ENCODE results near the gene IFNL2.
"Not testable (repeated sequence)": the region's sequence is repeated elsewhere in the genome, so short reads cannot be mapped to it uniquely, and the experiment has no call there.

The IFNL2 gene

GRCh38 chr19:39307822-39308530, 39.8 kb downstream of the IFNL2 start:
- Histone ChIP-seq H3K36me3 (replicated peaks; ENCODE audit: low read depth, low read length) (peaks cover 19% of the 10 kb centered on the region), H4K20me1 (ENCODE audit: insufficient read depth, low read length) (no peaks in the 10 kb centered on the region), H2AFZ (ENCODE audit: low read depth, low read length) (no peak overlapping the region), H3K9ac (ENCODE audit: low read length) (no peak overlapping the region), H3K27ac (ENCODE audit: low read length) (no peak overlapping the region), H3K4me2 (ENCODE audit: low read length) (no peak overlapping the region), H3K9me3 (ENCODE audit: insufficient read depth, low read length) (no peaks in the 10 kb centered on the region), H3K4me3 (ENCODE audit: low read length) (no peak overlapping the region), H3K79me2 (ENCODE audit: low read length) (no peaks in the 10 kb centered on the region), H3K27me3 (ENCODE audit: low read depth, low read length) (no peaks in the 10 kb centered on the region), H3K4me1 (ENCODE audit: low read length) (no peaks in the 10 kb centered on the region)
- TF ChIP-seq EZH2phosphoT487 (IDR thresholded peaks at IDR 0.05; ENCODE audit: low read depth) (no peak), CTCF (IDR thresholded peaks at IDR 0.05; ENCODE audit: low read depth, low read length) (no peak)

GRCh38 chr19:39308531-39309304, 40.5 kb downstream of the IFNL2 start:
- Histone ChIP-seq H3K27ac (ENCODE audit: low read length) (no peak overlapping the region), H3K9me3 (ENCODE audit: insufficient read depth, low read length) (no peaks in the 10 kb centered on the region), H4K20me1 (ENCODE audit: insufficient read depth, low read length) (no peaks in the 10 kb centered on the region), H3K4me3 (ENCODE audit: low read length) (no peak overlapping the region), H3K4me2 (ENCODE audit: low read length) (no peak overlapping the region), H3K9ac (ENCODE audit: low read length) (no peak overlapping the region), H3K36me3 (replicated peaks; ENCODE audit: low read depth, low read length) (peaks cover 24% of the 10 kb centered on the region), H2AFZ (ENCODE audit: low read depth, low read length) (no peak overlapping the region), H3K4me1 (ENCODE audit: low read length) (no peaks in the 10 kb centered on the region), H3K79me2 (ENCODE audit: low read length) (no peaks in the 10 kb centered on the region), H3K27me3 (ENCODE audit: low read depth, low read length) (no peaks in the 10 kb centered on the region)
- no peak for TF ChIP-seq EZH2phosphoT487 (IDR thresholded peaks at IDR 0.05; ENCODE audit: low read depth)
- TF ChIP-seq CTCF (IDR thresholded peaks at IDR 0.05; ENCODE audit: low read depth, low read length): no peak

GRCh38 chr19:39309305-39309670, 41.1 kb downstream of the IFNL2 start:
- H3K27me3 ChIP-seq (ENCODE audit: low read depth, low read length); H4K20me1 ChIP-seq (ENCODE audit: insufficient read depth, low read length); H3K4me2 ChIP-seq (ENCODE audit: low read length); H3K9ac ChIP-seq (ENCODE audit: low read length); H3K9me3 ChIP-seq (ENCODE audit: insufficient read depth, low read length); H3K4me1 ChIP-seq (ENCODE audit: low read length); H3K4me3 ChIP-seq (ENCODE audit: low read length); H2AFZ ChIP-seq (ENCODE audit: low read depth, low read length); H3K79me2 ChIP-seq (ENCODE audit: low read length); H3K27ac ChIP-seq (ENCODE audit: low read length): not testable (repeated sequence)
- peaks cover 26% of the 10 kb centered on the region for H3K36me3 ChIP-seq (replicated peaks; ENCODE audit: low read depth, low read length)

GRCh38 chr19:39310558-39311311, 42.5 kb downstream of the IFNL2 start:
- no peak overlapping the region for H3K27ac ChIP-seq (ENCODE audit: low read length)
- H3K4me1 ChIP-seq (ENCODE audit: low read length): no peaks in the 10 kb centered on the region
- no peak overlapping the region for H3K4me3 ChIP-seq (ENCODE audit: low read length)
- H2AFZ ChIP-seq (ENCODE audit: low read depth, low read length): no peak overlapping the region
- H3K79me2 ChIP-seq (ENCODE audit: low read length): no peaks in the 10 kb centered on the region
- no peaks in the 10 kb centered on the region for H3K9me3 ChIP-seq (ENCODE audit: insufficient read depth, low read length)
- no peak for TF ChIP-seq EZH2phosphoT487 (IDR thresholded peaks at IDR 0.05; ENCODE audit: low read depth)
- no peak for TF ChIP-seq CTCF (IDR thresholded peaks at IDR 0.05; ENCODE audit: low read depth, low read length)
- no peak overlapping the region for H3K4me2 ChIP-seq (ENCODE audit: low read length)
- no peaks in the 10 kb centered on the region for H3K27me3 ChIP-seq (ENCODE audit: low read depth, low read length)
- no peaks in the 10 kb centered on the region for H4K20me1 ChIP-seq (ENCODE audit: insufficient read depth, low read length)
- no peak overlapping the region for H3K9ac ChIP-seq (ENCODE audit: low read length)
- H3K36me3 ChIP-seq (replicated peaks; ENCODE audit: low read depth, low read length): peaks cover 35% of the 10 kb centered on the region

Measured in OCI-LY3 (cell line).